HEK293 (cell line): ENCODE measurements around the gene SFXN1.
A peak's percentile ranks its signal among the peaks of the same experiment; 100 is the strongest.

ENCODE experiments used
- CTCF ChIA-PET: fragments of 350-600 bp; formaldehyde crosslinking; extraction: SDS; loops from one replicate; lab custom pipeline; 2021; ENCODE audit warnings: antibody characterized with exemption; lab: Yijun Ruan, JAX
- POLR2A ChIA-PET: fragments of 300-600 bp; formaldehyde crosslinking; extraction: SDS; loops from one replicate; lab custom pipeline; 2020; ENCODE audit warnings: antibody characterized with exemption, inconsistent platforms; lab: Yijun Ruan, JAX
- H3K27ac ChIP-seq: fragments of 200-500 bp; sonication (Bioruptor generic); 2 replicates; pipeline ENCODE4 v1.5.1; 2014; ENCODE audit warnings: low read depth, low read length, control low read depth, inconsistent platforms; ENCODE audit errors: extremely low read depth
- H3K36me3 ChIP-seq, 2 experiments: fragments of 200-500 bp in 1 of 2; sonication (Bioruptor generic) in 1 of 2; 1 replicate in 1 of 2; 2 replicates in 1 of 2; pipeline ENCODE4 v1.5.1; 2014 to 2017; ENCODE audit warnings: inconsistent platforms in 2 of 2, low read length in 2 of 2; ENCODE audit not compliant: control insufficient read depth in 2 of 2, insufficient read depth in 1 of 2
- H3K4me1 ChIP-seq: fragments of 200-500 bp; sonication (Bioruptor generic); 2 replicates; pipeline ENCODE4 v1.5.1; 2014; ENCODE audit warnings: mild to moderate bottlenecking, low read length, inconsistent platforms; ENCODE audit not compliant: control insufficient read depth, insufficient read depth
- H3K4me3 ChIP-seq: 2 replicates; pipeline ENCODE4 v1.5.1; 2011; ENCODE audit warnings: low read depth, mild to moderate bottlenecking, control low read depth, low read length, moderate library complexity
- H3K9me3 ChIP-seq: fragments of 200-500 bp; sonication (Bioruptor generic); 2 replicates; pipeline ENCODE4 v1.5.1; 2014; ENCODE audit warnings: low read depth, low read length, inconsistent platforms; ENCODE audit not compliant: control insufficient read depth, insufficient read depth
- CTCF ChIP-seq: fragments of 450-650 bp; formaldehyde crosslinking; IDR thresholded peaks from 2 replicates; pipeline ENCODE4 v1.5.1; 2016; ENCODE audit warnings: missing biosample characterization, missing genetic modification characterization
- HOXD13 ChIP-seq: sonication (generic); formaldehyde crosslinking; IDR thresholded peaks from 2 replicates; pipeline ENCODE4 v1.8.0; 2022; ENCODE audit warnings: missing genetic modification reagents, borderline replicate concordance
- INSM2 ChIP-seq: fragments of 450-650 bp; formaldehyde crosslinking; IDR thresholded peaks from 2 replicates; pipeline ENCODE4 v1.5.1; 2016; ENCODE audit warnings: missing biosample characterization, missing genetic modification characterization
- KLF1 ChIP-seq: fragments of 450-650 bp; formaldehyde crosslinking; IDR thresholded peaks from 2 replicates; pipeline ENCODE4 v1.5.1; 2016; ENCODE audit warnings: missing biosample characterization, missing genetic modification characterization
- KLF16 ChIP-seq: fragments of 450-650 bp; formaldehyde crosslinking; IDR thresholded peaks from 2 replicates; pipeline ENCODE4 v1.5.1; 2017; ENCODE audit warnings: missing biosample characterization, missing genetic modification characterization
- PATZ1 ChIP-seq: fragments of 450-650 bp; formaldehyde crosslinking; IDR thresholded peaks from 2 replicates; pipeline ENCODE4 v1.5.1; 2016; ENCODE audit warnings: missing biosample characterization, missing genetic modification characterization
- REST ChIP-seq: fragments of 450-650 bp; formaldehyde crosslinking; IDR thresholded peaks from 2 replicates; pipeline ENCODE4 v1.5.1; 2016; ENCODE audit warnings: missing biosample characterization, missing genetic modification characterization
- TSHZ1 ChIP-seq: fragments of 450-650 bp; formaldehyde crosslinking; IDR thresholded peaks from 2 replicates; pipeline ENCODE4 v1.5.1; 2016; ENCODE audit warnings: missing biosample characterization, missing genetic modification characterization, borderline replicate concordance
- YY2 ChIP-seq: fragments of 450-650 bp; formaldehyde crosslinking; IDR thresholded peaks from 2 replicates; pipeline ENCODE4 v1.5.1; 2016; ENCODE audit warnings: missing biosample characterization, missing genetic modification characterization
- ZBTB44 ChIP-seq: fragments of 450-650 bp; IDR thresholded peaks from 2 replicates; pipeline ENCODE4 v1.5.1; 2018; ENCODE audit warnings: missing biosample characterization, mild to moderate bottlenecking, missing genetic modification characterization
- ZNF146 ChIP-seq: fragments of 450-650 bp; formaldehyde crosslinking; IDR thresholded peaks from 2 replicates; pipeline ENCODE4 v1.5.1; 2016; ENCODE audit warnings: missing biosample characterization, missing genetic modification characterization
- ZNF175 ChIP-seq: fragments of 450-650 bp; formaldehyde crosslinking; IDR thresholded peaks from 2 replicates; pipeline ENCODE4 v1.5.1; 2016; ENCODE audit warnings: missing biosample characterization, missing genetic modification characterization
- ZNF629 ChIP-seq: fragments of 450-650 bp; formaldehyde crosslinking; IDR thresholded peaks from 2 replicates; pipeline ENCODE4 v1.5.1; 2017; ENCODE audit warnings: missing biosample characterization, missing genetic modification characterization
- ZNF654 ChIP-seq: fragments of 450-650 bp; formaldehyde crosslinking; IDR thresholded peaks from 2 replicates; pipeline ENCODE4 v1.5.1; 2016; ENCODE audit warnings: low read depth, missing biosample characterization, missing genetic modification characterization
- ZNF692 ChIP-seq: fragments of 450-650 bp; formaldehyde crosslinking; IDR thresholded peaks from 2 replicates; pipeline ENCODE4 v1.5.1; 2016; ENCODE audit warnings: missing biosample characterization, missing genetic modification characterization
- ZNF707 ChIP-seq: fragments of 450-650 bp; formaldehyde crosslinking; IDR thresholded peaks from 2 replicates; pipeline ENCODE4 v1.5.1; 2016; ENCODE audit warnings: missing biosample characterization, missing genetic modification characterization

SFXN1 gene

GRCh38 chr5:175456105-175456742 is 22.1 kb upstream of the SFXN1 start (continued):
- TF ChIP-seq PATZ1 (tag by site-specific recombination) (no peak), HOXD13 (CRISPR knock-in tag) (no peak), INSM2 (tag by site-specific recombination) (no peak), REST (tag by site-specific recombination) (no peak), ZNF692 (no peak), ZNF175 (tag by site-specific recombination) (no peak), YY2 (tag by site-specific recombination) (no peak), KLF1 (tag by site-specific recombination) (no peak), KLF16 (no peak)

- ChIA-PET POLR2A (no interaction called here), CTCF (interaction anchor here (0.6 to 3.0 kb wide), 5 partner anchors 10 to 537 kb away, joined by 3 to 20 read pairs (median 3); no protein-coding TSS in a partner anchor)
- Histone ChIP-seq H3K9me3 (no peaks in the 10 kb centered on the region), H3K4me3 (no peak overlapping the region), H3K4me1 (no peaks in the 10 kb centered on the region), H3K36me3 (no peaks in the 10 kb centered on the region), H3K27ac (no peak overlapping the region)
- TF ChIP-seq CTCF (tag by site-specific recombination) (peak; percentile 53; the same call in 1 of the 2 replicates), ZNF707 (no peak)
Measured at GRCh38 chr5:175457466-175457865, 20.9 kb upstream of the SFXN1 start.

GRCh38 chr5:175460126-175460525 is 18.2 kb upstream of the SFXN1 start:
- H3K9me3 ChIP-seq, result no peaks in the 10 kb centered on the region
- H3K4me1 ChIP-seq, result no peaks in the 10 kb centered on the region
- no peak overlapping the region for H3K27ac ChIP-seq
- ChIA-PET POLR2A (no interaction called here), CTCF (interaction anchor here (0.5 to 2.2 kb wide), 13 partner anchors 8 to 1025 kb away, joined by 3 to 14 read pairs (median 3); no protein-coding TSS in a partner anchor)
- no peak overlapping the region for H3K4me3 ChIP-seq
- H3K36me3 ChIP-seq, result no peaks in the 10 kb centered on the region
- TF ChIP-seq ZNF146 (tag by site-specific recombination) (no peak), ZNF654 (tag by site-specific recombination) (peak; percentile 42), TSHZ1 (tag by site-specific recombination) (no peak), ZNF629 (tag by site-specific recombination) (no peak), ZBTB44 (tag by site-specific recombination) (no peak)
